Activated T-helper 1 cell treated with anti-CD3 and anti-CD28 coated beads, Interleukin-2, amount 50 U/mL, for 16 hours (primary cell): ENCODE measurements around the gene LMO4.

Experiments
- DNase-seq, 2 donors: peaks; one replicate each; pipeline ENCODE4 v3.0.0-alpha.2; 2020; ENCODE audit warnings: low read depth in 1 of 2, low spot score in 1 of 2

Gene LMO4

GRCh38 chr1:87356591-87356990 lies 27.9 kb downstream of the LMO4 start:
- no peak for DNase-seq

- no peak for DNase-seq
Observed at GRCh38 chr1:87358219-87358618, 29.5 kb downstream of the LMO4 start.

- DNase-seq: no peak
Observed at GRCh38 chr1:87359586-87359985, 30.9 kb downstream of the LMO4 start.

GRCh38 chr1:87362063-87362833 lies 33.6 kb downstream of the LMO4 start:
- DNase-seq: no peak

- no peak for DNase-seq
Observed at GRCh38 chr1:87362834-87363426, 34.2 kb downstream of the LMO4 start.

- no peak for DNase-seq
Observed at GRCh38 chr1:87367549-87367948, 38.9 kb downstream of the LMO4 start.

GRCh38 chr1:87368907-87369306 lies 40.2 kb downstream of the LMO4 start:
- DNase-seq: no peak

GRCh38 chr1:87369736-87370478 lies 41.2 kb downstream of the LMO4 start:
- no peak for DNase-seq

GRCh38 chr1:87370544-87370943 lies 41.9 kb downstream of the LMO4 start:
- no peak for DNase-seq

- no peak for DNase-seq
Observed at GRCh38 chr1:87379306-87379705, 50.6 kb downstream of the LMO4 start.

GRCh38 chr1:87386217-87386790 lies 57.6 kb downstream of the LMO4 start:
- DNase-seq: no peak

GRCh38 chr1:87388411-87388810 lies 59.7 kb downstream of the LMO4 start:
- no peak for DNase-seq

GRCh38 chr1:87389011-87389410 lies 60.3 kb downstream of the LMO4 start:
- DNase-seq: no peak

GRCh38 chr1:87389546-87389945 lies 60.9 kb downstream of the LMO4 start:
- no peak for DNase-seq

GRCh38 chr1:87392248-87393192 lies 63.8 kb downstream of the LMO4 start:
- DNase-seq: no peak

- no peak for DNase-seq
Observed at GRCh38 chr1:87393445-87394085, 64.9 kb downstream of the LMO4 start.

- no peak for DNase-seq
Observed at GRCh38 chr1:87394513-87394912, 65.8 kb downstream of the LMO4 start.

- no peak for DNase-seq
Observed at GRCh38 chr1:87394982-87395381, 66.3 kb downstream of the LMO4 start.
